K562 (cell line): Measurements from ENCODE around the gene SPNS1. TPM values are rescaled to one million over a fixed set of nuclear protein-coding genes. Genes with fewer than 3 reads are reported as not detected.

Source experiments
- COPS2 ChIP-seq: fragments of 450-650 bp; conservative IDR thresholded peaks from 2 replicates; pipeline ENCODE4 v1.6.1; 2016; ENCODE audit warnings: mild to moderate bottlenecking, moderate library complexity
- CREB5 ChIP-seq: fragments of 250-450 bp; sonication (Bioruptor Pico); IDR thresholded peaks from 2 replicates; pipeline ENCODE4 v1.5.0; 2020; ENCODE audit warnings: mild to moderate bottlenecking
- ETV6 ChIP-seq, 3 experiments: fragments of 150-350 bp in 1 of 3; sonication (generic) in 1 of 3; formaldehyde crosslinking in 1 of 3; IDR thresholded peaks; 2 replicates each; pipeline versions ENCODE4 v1.6.1 to v1.8.0; 2014 to 2022; ENCODE audit warnings: borderline replicate concordance in 2 of 3, low read depth in 2 of 3, antibody characterized with exemption in 1 of 3, low read length in 1 of 3, mild to moderate bottlenecking in 1 of 3, missing genetic modification reagents in 1 of 3
- HES1 ChIP-seq: fragments of 450-650 bp; IDR thresholded peaks from 2 replicates; pipeline ENCODE4 v1.6.1; 2016; ENCODE audit warnings: low read depth, mild to moderate bottlenecking, moderate library complexity
- IFI16 ChIP-seq: fragments of 250-450 bp; sonication (Bioruptor Pico); IDR thresholded peaks from 2 replicates; pipeline ENCODE4 v2.1.2; 2022; ENCODE audit warnings: mild to moderate bottlenecking, inconsistent platforms
- KLF16 ChIP-seq: IDR thresholded peaks from 2 replicates; pipeline ENCODE4 v1.6.1; 2016; ENCODE audit warnings: antibody characterized with exemption
- L3MBTL2 ChIP-seq: fragments of 450-650 bp; IDR thresholded peaks from 2 replicates; pipeline ENCODE4 v1.6.1; 2016; ENCODE audit warnings: mild to moderate bottlenecking, moderate library complexity
- MLX ChIP-seq, 2 experiments: fragments of 450-650 bp in 1 of 2; sonication (generic) in 1 of 2; formaldehyde crosslinking; conservative IDR thresholded peaks; 2 replicates each; pipeline versions ENCODE4 v1.4.0 to v1.8.1; 2020 to 2022; ENCODE audit warnings: mild to moderate bottlenecking in 1 of 2, missing genetic modification reagents in 1 of 2
- NELFE ChIP-seq: IDR thresholded peaks from 2 replicates; pipeline ENCODE4 v1.6.1; 2011; ENCODE audit warnings: mild to moderate bottlenecking; ENCODE audit not compliant: insufficient read depth, insufficient read length
- PCBP2 ChIP-seq: fragments of 200-400 bp; formaldehyde crosslinking; IDR thresholded peaks from 2 replicates; pipeline ENCODE4 v1.6.1; 2018; ENCODE audit warnings: low read length, low read depth, mild to moderate bottlenecking, moderate library complexity; ENCODE audit not compliant: poor library complexity, severe bottlenecking
- POLR2A ChIP-seq: fragments of 450-650 bp; conservative IDR thresholded peaks from 2 replicates; pipeline ENCODE4 v1.6.1; 2016
- PRMT5 ChIP-seq: sonication (generic); formaldehyde crosslinking; IDR thresholded peaks from 2 replicates; pipeline ENCODE4 v1.5.0; 2020; ENCODE audit warnings: missing genetic modification reagents
- RBM22 ChIP-seq: fragments of 200-400 bp; formaldehyde crosslinking; IDR thresholded peaks from 2 replicates; pipeline ENCODE4 v1.6.1; 2018; ENCODE audit warnings: low read length, low read depth; ENCODE audit not compliant: poor library complexity, severe bottlenecking
- SMAD4 ChIP-seq: fragments of 250-450 bp; sonication (Bioruptor Pico); conservative IDR thresholded peaks from 2 replicates; pipeline ENCODE4 v1.8.0; 2021; ENCODE audit warnings: inconsistent platforms, mild to moderate bottlenecking, moderate library complexity
- TAF15 ChIP-seq: fragments of 200-400 bp; formaldehyde crosslinking; IDR thresholded peaks from 2 replicates; pipeline ENCODE4 v1.6.1; 2017; ENCODE audit warnings: mild to moderate bottlenecking, low read depth, low read length, moderate library complexity
- TEAD2 ChIP-seq: fragments of 450-650 bp; IDR thresholded peaks from 2 replicates; pipeline ENCODE4 v1.6.1; 2016; ENCODE audit warnings: missing genetic modification characterization, control low read depth, missing compliant biosample characterization
- XRCC4 ChIP-seq: IDR thresholded peaks from one replicate; pipeline ENCODE4 v1.6.1; 2011; ENCODE audit not compliant: insufficient read depth, insufficient read length; ENCODE audit errors: extremely low read depth
- ZFP91 ChIP-seq: sonication (generic); formaldehyde crosslinking; IDR thresholded peaks from 2 replicates; pipeline ENCODE4 v1.8.0; 2022; ENCODE audit warnings: mild to moderate bottlenecking, missing genetic modification reagents
- ZKSCAN1 ChIP-seq: fragments of 150-350 bp; IDR thresholded peaks from 2 replicates; pipeline ENCODE4 v1.6.1; 2016; ENCODE audit warnings: low read depth, low read length
- ZNF280B ChIP-seq: fragments of 250-450 bp; sonication (Bioruptor Pico); IDR thresholded peaks from 2 replicates; pipeline ENCODE4 v1.5.1; 2021; ENCODE audit warnings: mild to moderate bottlenecking
- ZNF282 ChIP-seq: sonication (generic); formaldehyde crosslinking; IDR thresholded peaks from 2 replicates; pipeline ENCODE4 v1.8.1; 2023; ENCODE audit warnings: missing genetic modification reagents
- ZNF408 ChIP-seq: fragments of 250-450 bp; sonication (Bioruptor Pico); IDR thresholded peaks from 2 replicates; pipeline ENCODE4 v1.4.0; 2020; ENCODE audit warnings: low read depth, mild to moderate bottlenecking, moderate library complexity
- ZNF695 ChIP-seq: fragments of 450-650 bp; formaldehyde crosslinking; IDR thresholded peaks from 2 replicates; pipeline ENCODE4 v1.4.0; 2020; ENCODE audit warnings: mild to moderate bottlenecking, moderate library complexity
- polyA plus RNA-seq, 8 experiments: library from polyadenylated mRNA; depleted of rRNA in 4 of 8; stranded (reverse) in 5 of 8; unstranded in 3 of 8; fragments of >200 nt; fragmentation: Nextera tagmentation in 2 of 8; fragmentation: Illumina TruSeq in 1 of 8; extraction: Ambion mirVana in 2 of 8; extraction: Trizol in 1 of 8; gene quantifications; 2 replicates each; pipeline versions ENCODE4 v1.2.1 to v1.2.3, GENCODE V29; 2011 to 2014; ENCODE audit warnings: inconsistent platforms in 1 of 8, missing spikeins in 1 of 8
- total RNA-seq, 7 experiments: library from RNA; depleted of rRNA in 6 of 7; stranded (reverse); fragments of >200 nt in 6 of 7; fragmentation: Illumina TruSeq in 2 of 7; extraction: Trizol in 2 of 7; gene quantifications; 2 replicates each; pipeline versions ENCODE4 v1.2.1 to v1.2.3, GENCODE V29; 2011 to 2021; ENCODE audit warnings: low replicate concordance in 1 of 7

SPNS1 gene
- total and polyA plus RNA-seq, 9 of the 15 experiments (the other 6 are each of a cell fraction or from before 2014, with no cell fraction given): 0.58 to 64.9 (median 13.7) TPM

GRCh38 chr16:28950648-28951409, 23.7 kb upstream of the SPNS1 start, which contains the start of gene NFATC2IP (continued):
- no peak for TF ChIP-seq PRMT5 (CRISPR knock-in tag)
- TF ChIP-seq ETV6 (IDR thresholded peaks at IDR 0.05; ENCODE audit: borderline replicate concordance in 1 of 2, low read depth in 2 of 2, low read length in 1 of 2): no peak
- no peak for TF ChIP-seq ETV6 (CRISPR knock-in tag; IDR thresholded peaks at IDR 0.05; ENCODE audit: borderline replicate concordance)
- TF ChIP-seq ZKSCAN1: no peak
- no peak for TF ChIP-seq TEAD2 (tag)
- no peak for TF ChIP-seq IFI16 (CRISPR knock-in tag)
- no peak for TF ChIP-seq COPS2
- no peak for TF ChIP-seq RBM22
- no peak for TF ChIP-seq CREB5 (CRISPR knock-in tag)
- TF ChIP-seq SMAD4: peak; percentile 63; the same call in 1 of the 2 replicates
- TF ChIP-seq ZFP91 (CRISPR knock-in tag): no peak
- no peak for TF ChIP-seq NELFE
- TF ChIP-seq MLX (CRISPR knock-in tag; conservative IDR thresholded peaks at IDR 0.05): no peak
- peak; percentile 89 for TF ChIP-seq POLR2A
- no peak for TF ChIP-seq ZNF695
- TF ChIP-seq ZNF280B (CRISPR knock-in tag): no peak
- TF ChIP-seq TAF15: no peak
- TF ChIP-seq PCBP2: no peak
- no peak for TF ChIP-seq ZNF282 (CRISPR knock-in tag)
- TF ChIP-seq KLF16: no peak
- TF ChIP-seq XRCC4: no peak
- TF ChIP-seq ZNF408 (CRISPR knock-in tag): no peak
- TF ChIP-seq L3MBTL2: peak; percentile 78
- peak; percentile 93 for TF ChIP-seq HES1
